Stromal cell of bone marrow (primary cell): ENCODE results near the gene PEAR1.

Source experiments
- DNase-seq: peaks from one replicate; pipeline ENCODE4 v3.0.0-alpha.2; 2012; ENCODE audit warnings: low read depth

PEAR1 gene

DNA sequence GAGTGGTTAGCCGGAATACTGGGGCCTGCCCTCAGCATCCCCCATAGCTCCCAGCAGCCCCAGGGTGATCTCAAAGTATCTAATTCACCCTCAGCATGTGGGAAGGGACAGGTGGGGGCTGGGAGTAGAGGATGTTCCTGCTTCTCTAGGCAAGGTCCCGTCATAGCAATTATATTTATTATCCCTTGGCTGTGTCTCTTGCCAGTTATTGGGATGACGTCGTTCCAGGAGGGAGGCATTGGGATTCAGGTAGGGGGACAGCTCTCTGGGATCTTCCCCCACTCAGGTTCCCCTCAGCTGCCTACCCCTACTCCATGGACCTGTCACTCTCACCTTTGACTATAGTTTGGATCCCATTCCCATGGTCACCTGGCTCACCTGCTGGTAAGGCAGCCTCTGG lies 11.9 kb upstream of the PEAR1 start:
- no peak for DNase-seq

- no peak for DNase-seq
Observed at GRCh38 chr1:156882543-156882942, 11.0 kb upstream of the PEAR1 start.

DNA sequence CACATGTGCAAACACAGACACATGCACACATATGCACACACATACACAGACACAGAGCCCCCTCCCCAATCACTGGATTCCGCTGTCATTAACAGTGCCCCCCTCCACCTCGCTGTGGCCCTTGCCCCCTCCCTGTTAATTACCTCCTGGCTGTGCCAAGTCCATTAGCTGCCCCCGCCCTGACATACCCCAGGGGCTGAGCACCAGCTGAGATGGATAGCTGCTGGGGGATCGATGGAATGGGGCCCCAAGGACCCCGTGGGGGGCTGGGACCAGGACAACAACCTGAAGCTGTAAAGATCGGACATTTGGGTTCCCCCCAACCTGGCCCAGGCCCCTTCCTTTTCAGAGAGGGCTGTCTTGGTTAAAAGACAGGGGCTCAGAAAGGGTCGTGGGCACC lies 9.6 kb upstream of the PEAR1 start:
- DNase-seq, result no peak

- no peak for DNase-seq
Observed at GRCh38 chr1:156884560-156885184, 8.8 kb upstream of the PEAR1 start.

GRCh38 chr1:156885314-156885713 lies 8.2 kb upstream of the PEAR1 start:
- DNase-seq, result no peak

- DNase-seq, result no peak
Observed at GRCh38 chr1:156885880-156886355, 7.6 kb upstream of the PEAR1 start.

- no peak for DNase-seq
Observed at GRCh38 chr1:156886583-156887281, 6.8 kb upstream of the PEAR1 start.

DNA sequence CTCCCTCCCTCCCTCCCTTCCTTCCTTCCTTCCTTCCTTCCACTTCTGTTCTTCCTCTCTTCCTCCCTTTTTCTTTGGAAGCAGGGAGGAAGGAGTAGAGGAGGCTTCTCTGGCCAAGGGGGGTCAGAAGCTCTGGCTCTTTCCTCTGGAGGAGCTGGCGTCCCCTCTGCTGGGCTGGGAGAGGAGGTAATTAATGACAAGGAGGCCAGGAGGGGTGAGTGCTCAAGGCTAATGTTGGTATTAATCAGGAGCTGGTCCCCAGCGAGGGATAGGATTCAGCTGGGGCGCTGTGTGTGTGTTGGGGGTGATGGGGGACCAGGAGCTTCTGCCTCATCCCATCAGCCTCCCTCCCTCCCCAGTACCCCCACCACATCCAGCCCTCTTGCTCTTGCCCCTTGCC lies 6.2 kb upstream of the PEAR1 start:
- DNase-seq, result no peak

GRCh38 chr1:156887734-156888133 lies 5.8 kb upstream of the PEAR1 start:
- DNase-seq, result no peak

GRCh38 chr1:156889802-156890580 lies 3.5 kb upstream of the PEAR1 start:
- peak; percentile 72 for DNase-seq

- peak; percentile 72 for DNase-seq
Observed at GRCh38 chr1:156892190-156893047, 1.1 kb upstream of the PEAR1 start.

DNA sequence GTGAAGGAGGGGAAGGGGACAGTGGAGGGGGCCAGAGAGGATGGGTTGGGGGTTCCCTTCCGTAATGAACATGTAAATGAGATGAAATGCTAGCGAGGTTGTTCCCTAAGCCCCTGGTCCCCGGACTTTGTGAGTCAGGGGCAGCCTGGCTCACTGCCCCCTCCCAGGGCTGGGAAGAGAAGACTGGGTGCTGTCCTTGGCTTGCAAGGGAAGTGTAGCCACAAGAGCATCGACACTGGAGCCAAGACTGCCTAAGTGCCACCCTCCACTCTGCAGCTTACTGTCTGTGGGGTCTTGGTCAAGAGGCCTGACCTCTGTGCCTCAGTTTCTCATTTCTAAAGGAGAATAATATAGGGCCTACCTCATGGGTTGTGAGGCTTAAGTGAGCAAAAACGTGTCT lies 483 bp downstream of the PEAR1 start:
- DNase-seq, result no peak

- no peak for DNase-seq
Observed at GRCh38 chr1:156894711-156895454, 1.4 kb downstream of the PEAR1 start.

GRCh38 chr1:156895455-156895812 lies 1.9 kb downstream of the PEAR1 start:
- peak; percentile 21 for DNase-seq

GRCh38 chr1:156895927-156896326 lies 2.4 kb downstream of the PEAR1 start:
- DNase-seq, result no peak

GRCh38 chr1:156896490-156897033 lies 3.0 kb downstream of the PEAR1 start:
- peak; percentile 73 for DNase-seq

DNA sequence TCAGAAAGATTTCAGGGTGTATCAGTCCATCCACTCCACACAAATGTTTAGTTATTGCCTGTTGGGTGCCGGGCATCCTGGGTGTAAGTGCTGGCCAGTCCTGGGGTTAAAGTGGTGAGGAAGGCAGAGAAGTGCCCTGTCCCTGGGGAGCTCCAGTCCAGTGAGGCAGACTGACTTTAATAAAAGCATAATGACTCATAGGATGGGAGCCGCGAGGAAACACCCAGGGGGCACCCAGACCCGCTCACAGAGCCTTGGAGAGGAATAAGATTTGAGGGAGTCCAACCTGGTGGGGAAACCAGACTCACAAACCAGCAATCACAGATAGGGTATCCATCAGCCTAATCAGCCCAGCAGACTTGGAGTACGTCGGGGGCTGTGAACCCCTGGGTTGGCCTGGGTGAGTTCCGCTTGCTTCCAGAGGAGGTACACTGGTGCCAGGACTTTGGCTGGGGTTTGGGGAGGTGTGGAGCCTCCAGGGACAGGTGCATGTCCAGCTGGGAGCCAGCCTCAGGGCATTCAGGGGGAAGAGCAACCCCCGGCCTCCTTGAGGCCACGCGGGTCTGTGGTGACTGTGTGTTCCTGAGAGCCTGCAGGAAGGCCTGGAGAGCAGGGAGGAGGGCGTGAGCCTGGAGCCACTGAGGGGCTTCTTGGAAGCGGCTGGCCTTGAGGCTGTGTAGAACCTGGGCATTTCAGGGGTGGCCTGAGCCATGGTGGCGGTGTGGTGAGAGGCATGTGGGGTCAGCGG lies 3.7 kb downstream of the PEAR1 start:
- DNase-seq, result peak; percentile 50

GRCh38 chr1:156898161-156898566 lies 4.6 kb downstream of the PEAR1 start:
- DNase-seq, result no peak

GRCh38 chr1:156898971-156899664 lies 5.6 kb downstream of the PEAR1 start:
- DNase-seq, result no peak
